ENCODE data around the gene SP6. TPM values are rescaled to one million over a fixed set of nuclear protein-coding genes. Genes with fewer than 3 reads are reported as not detected.

The SP6 gene
- total and polyA plus RNA-seq, 4 donors = 0.03 to 0.09 (median 0.06) TPM

DNA sequence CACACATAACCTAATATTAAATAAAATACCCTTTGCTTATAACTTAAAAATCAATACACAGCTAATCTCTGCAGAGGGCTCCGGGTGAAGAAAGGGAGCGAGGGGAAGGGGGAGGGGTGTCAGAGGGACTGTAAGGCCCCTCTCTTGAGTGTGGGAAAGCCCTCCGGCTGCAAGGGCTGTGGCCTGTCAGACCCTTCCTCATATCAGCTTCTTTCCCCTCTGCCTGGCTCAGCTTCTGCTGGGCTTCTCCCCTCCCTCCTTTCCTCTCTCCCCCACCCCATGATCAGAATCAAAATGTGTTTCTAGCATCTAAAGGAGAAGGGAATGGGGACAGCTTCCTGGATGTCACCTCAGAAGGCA is 5.3 kb downstream of the SP6 start:
- 86% methylated on average over 3 of the region's 3 CpGs for WGBS
- no peak for DNase-seq (ENCODE audit: low spot score)
- Histone ChIP-seq H3K4me1 (ENCODE audit: control insufficient read depth in 4 of 4, insufficient read depth in 4 of 4, low read length in 3 of 4) (peaks cover 5 to 24% (median 17%) of the 10 kb centered on the region in 4 donors), H3K27ac (ENCODE audit: low read depth in 1 of 2, low read length in 2 of 2) (no peak overlapping the region), H3K9ac (ENCODE audit: low read depth in 1 of 2, low read length in 2 of 2) (no peak overlapping the region), H3K36me3 (ENCODE audit: control insufficient read depth in 4 of 4, insufficient read depth in 3 of 4, low read depth in 1 of 4, low read length in 3 of 4) (no peaks in the 10 kb centered on the region), H3K4me3 (ENCODE audit: low read depth in 1 of 3, low read length in 3 of 3) (no peak overlapping the region), H3K9me3 (ENCODE audit: control insufficient read depth in 4 of 4, low read length in 3 of 4) (no peaks in the 10 kb centered on the region), H3K27me3 (ENCODE audit: control insufficient read depth in 4 of 4, insufficient read depth in 4 of 4, low read length in 3 of 4) (peaks cover 0 to 13% (median 4%) of the 10 kb centered on the region in 4 donors)
- TF ChIP-seq GABPA (IDR thresholded peaks at IDR 0.05 in 1 of 2, conservative IDR thresholded peaks at IDR 0.05 in 1 of 2) (no peak), RXRA (IDR thresholded peaks at IDR 0.05) (no peak)
- TF ChIP-seq, protein P1, sequence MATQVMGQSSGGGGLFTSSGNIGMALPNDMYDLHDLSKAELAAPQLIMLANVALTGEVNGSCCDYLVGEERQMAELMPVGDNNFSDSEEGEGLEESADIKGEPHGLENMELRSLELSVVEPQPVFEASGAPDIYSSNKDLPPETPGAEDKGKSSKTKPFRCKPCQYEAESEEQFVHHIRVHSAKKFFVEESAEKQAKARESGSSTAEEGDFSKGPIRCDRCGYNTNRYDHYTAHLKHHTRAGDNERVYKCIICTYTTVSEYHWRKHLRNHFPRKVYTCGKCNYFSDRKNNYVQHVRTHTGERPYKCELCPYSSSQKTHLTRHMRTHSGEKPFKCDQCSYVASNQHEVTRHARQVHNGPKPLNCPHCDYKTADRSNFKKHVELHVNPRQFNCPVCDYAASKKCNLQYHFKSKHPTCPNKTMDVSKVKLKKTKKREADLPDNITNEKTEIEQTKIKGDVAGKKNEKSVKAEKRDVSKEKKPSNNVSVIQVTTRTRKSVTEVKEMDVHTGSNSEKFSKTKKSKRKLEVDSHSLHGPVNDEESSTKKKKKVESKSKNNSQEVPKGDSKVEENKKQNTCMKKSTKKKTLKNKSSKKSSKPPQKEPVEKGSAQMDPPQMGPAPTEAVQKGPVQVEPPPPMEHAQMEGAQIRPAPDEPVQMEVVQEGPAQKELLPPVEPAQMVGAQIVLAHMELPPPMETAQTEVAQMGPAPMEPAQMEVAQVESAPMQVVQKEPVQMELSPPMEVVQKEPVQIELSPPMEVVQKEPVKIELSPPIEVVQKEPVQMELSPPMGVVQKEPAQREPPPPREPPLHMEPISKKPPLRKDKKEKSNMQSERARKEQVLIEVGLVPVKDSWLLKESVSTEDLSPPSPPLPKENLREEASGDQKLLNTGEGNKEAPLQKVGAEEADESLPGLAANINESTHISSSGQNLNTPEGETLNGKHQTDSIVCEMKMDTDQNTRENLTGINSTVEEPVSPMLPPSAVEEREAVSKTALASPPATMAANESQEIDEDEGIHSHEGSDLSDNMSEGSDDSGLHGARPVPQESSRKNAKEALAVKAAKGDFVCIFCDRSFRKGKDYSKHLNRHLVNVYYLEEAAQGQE (IDR thresholded peaks at IDR 0.05) = no peak
- TF ChIP-seq, protein P2, sequence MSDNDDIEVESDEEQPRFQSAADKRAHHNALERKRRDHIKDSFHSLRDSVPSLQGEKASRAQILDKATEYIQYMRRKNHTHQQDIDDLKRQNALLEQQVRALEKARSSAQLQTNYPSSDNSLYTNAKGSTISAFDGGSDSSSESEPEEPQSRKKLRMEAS (IDR thresholded peaks at IDR 0.05) = no peak
- TF ChIP-seq, protein P3, sequence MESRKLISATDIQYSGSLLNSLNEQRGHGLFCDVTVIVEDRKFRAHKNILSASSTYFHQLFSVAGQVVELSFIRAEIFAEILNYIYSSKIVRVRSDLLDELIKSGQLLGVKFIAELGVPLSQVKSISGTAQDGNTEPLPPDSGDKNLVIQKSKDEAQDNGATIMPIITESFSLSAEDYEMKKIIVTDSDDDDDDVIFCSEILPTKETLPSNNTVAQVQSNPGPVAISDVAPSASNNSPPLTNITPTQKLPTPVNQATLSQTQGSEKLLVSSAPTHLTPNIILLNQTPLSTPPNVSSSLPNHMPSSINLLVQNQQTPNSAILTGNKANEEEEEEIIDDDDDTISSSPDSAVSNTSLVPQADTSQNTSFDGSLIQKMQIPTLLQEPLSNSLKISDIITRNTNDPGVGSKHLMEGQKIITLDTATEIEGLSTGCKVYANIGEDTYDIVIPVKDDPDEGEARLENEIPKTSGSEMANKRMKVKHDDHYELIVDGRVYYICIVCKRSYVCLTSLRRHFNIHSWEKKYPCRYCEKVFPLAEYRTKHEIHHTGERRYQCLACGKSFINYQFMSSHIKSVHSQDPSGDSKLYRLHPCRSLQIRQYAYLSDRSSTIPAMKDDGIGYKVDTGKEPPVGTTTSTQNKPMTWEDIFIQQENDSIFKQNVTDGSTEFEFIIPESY (IDR thresholded peaks at IDR 0.05) = no peak

GRCh38 chr17:47844814-47845715 is 5.9 kb downstream of the SP6 start:
- no peak for DNase-seq (ENCODE audit: low spot score)
- 77% methylated on average over 4 of the region's 4 CpGs for WGBS
- H3K9me3 ChIP-seq (ENCODE audit: control insufficient read depth in 4 of 4, low read length in 3 of 4) = no peaks in the 10 kb centered on the region

More at GRCh38 chr17:47844814-47845715, 5.9 kb downstream of the SP6 start:
- TF ChIP-seq, protein P4, sequence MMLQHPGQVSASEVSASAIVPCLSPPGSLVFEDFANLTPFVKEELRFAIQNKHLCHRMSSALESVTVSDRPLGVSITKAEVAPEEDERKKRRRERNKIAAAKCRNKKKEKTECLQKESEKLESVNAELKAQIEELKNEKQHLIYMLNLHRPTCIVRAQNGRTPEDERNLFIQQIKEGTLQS (IDR thresholded peaks at IDR 0.05) = no peak
- TF ChIP-seq, protein P5, sequence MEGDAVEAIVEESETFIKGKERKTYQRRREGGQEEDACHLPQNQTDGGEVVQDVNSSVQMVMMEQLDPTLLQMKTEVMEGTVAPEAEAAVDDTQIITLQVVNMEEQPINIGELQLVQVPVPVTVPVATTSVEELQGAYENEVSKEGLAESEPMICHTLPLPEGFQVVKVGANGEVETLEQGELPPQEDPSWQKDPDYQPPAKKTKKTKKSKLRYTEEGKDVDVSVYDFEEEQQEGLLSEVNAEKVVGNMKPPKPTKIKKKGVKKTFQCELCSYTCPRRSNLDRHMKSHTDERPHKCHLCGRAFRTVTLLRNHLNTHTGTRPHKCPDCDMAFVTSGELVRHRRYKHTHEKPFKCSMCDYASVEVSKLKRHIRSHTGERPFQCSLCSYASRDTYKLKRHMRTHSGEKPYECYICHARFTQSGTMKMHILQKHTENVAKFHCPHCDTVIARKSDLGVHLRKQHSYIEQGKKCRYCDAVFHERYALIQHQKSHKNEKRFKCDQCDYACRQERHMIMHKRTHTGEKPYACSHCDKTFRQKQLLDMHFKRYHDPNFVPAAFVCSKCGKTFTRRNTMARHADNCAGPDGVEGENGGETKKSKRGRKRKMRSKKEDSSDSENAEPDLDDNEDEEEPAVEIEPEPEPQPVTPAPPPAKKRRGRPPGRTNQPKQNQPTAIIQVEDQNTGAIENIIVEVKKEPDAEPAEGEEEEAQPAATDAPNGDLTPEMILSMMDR (IDR thresholded peaks at IDR 0.05; ENCODE audit: low read depth, low read length, missing input control) = peak; percentile 21
- TF ChIP-seq RXRA (IDR thresholded peaks at IDR 0.05) (no peak), EGR1 (IDR thresholded peaks at IDR 0.05; ENCODE audit: low read depth in 2 of 2) (no peak), FOXA1 (IDR thresholded peaks at IDR 0.05) (no peak), RAD21 (IDR thresholded peaks at IDR 0.05) (peak in 1 of 2 donors; percentile 11), YY1 (IDR thresholded peaks at IDR 0.05) (no peak), JUND (IDR thresholded peaks at IDR 0.05) (no peak)
- TF ChIP-seq, protein P3 (IDR thresholded peaks at IDR 0.05) = no peak
- no peaks in the 10 kb centered on the region for H3K36me3 ChIP-seq (ENCODE audit: control insufficient read depth in 4 of 4, insufficient read depth in 3 of 4, low read depth in 1 of 4, low read length in 3 of 4)
- no peak overlapping the region for H3K4me3 ChIP-seq (ENCODE audit: low read depth in 1 of 3, low read length in 3 of 3)
- peaks cover 0 to 8% (median 4%) of the 10 kb centered on the region in 4 donors for H3K27me3 ChIP-seq (ENCODE audit: control insufficient read depth in 4 of 4, insufficient read depth in 4 of 4, low read length in 3 of 4)
- no peak overlapping the region for H3K27ac ChIP-seq (ENCODE audit: low read depth in 1 of 2, low read length in 2 of 2)
- H3K4me1 ChIP-seq (ENCODE audit: control insufficient read depth in 4 of 4, insufficient read depth in 4 of 4, low read length in 3 of 4) = peaks cover 11 to 29% (median 20%) of the 10 kb centered on the region in 4 donors
- H3K9ac ChIP-seq (ENCODE audit: low read depth in 1 of 2, low read length in 2 of 2) = no peak overlapping the region

All from liver (tissue), 9 donors.